ENCODE measurements around the gene SSBP3.

Gene SSBP3

GRCh38 chr1:54409156-54410142 is 3.3 kb upstream of the SSBP3 start:
- DNase-seq (ENCODE audit: low read depth), result no peak

GRCh38 chr1:54408147-54409066 is 2.2 kb upstream of the SSBP3 start:
- no peak for DNase-seq (ENCODE audit: low read depth)

GRCh38 chr1:54407404-54408146 is 1.4 kb upstream of the SSBP3 start:
- peak; percentile 51 for DNase-seq (ENCODE audit: low read depth)

- no peak for DNase-seq (ENCODE audit: low read depth)
Observed at GRCh38 chr1:54407154-54407403, 885 bp upstream of the SSBP3 start.

GRCh38 chr1:54405898-54406293 is 298 bp downstream of the SSBP3 start:
- DNase-seq (ENCODE audit: low read depth), result no peak

- DNase-seq (ENCODE audit: low read depth), result no peak
Observed at GRCh38 chr1:54404939-54405897, 976 bp downstream of the SSBP3 start.

- DNase-seq (ENCODE audit: low read depth), result no peak
Observed at GRCh38 chr1:54404263-54404662, 1.9 kb downstream of the SSBP3 start.

GRCh38 chr1:54403808-54404261 is 2.4 kb downstream of the SSBP3 start:
- no peak for DNase-seq (ENCODE audit: low read depth)

GRCh38 chr1:54403405-54403804 is 2.8 kb downstream of the SSBP3 start:
- no peak for DNase-seq (ENCODE audit: low read depth)

GRCh38 chr1:54402896-54403295 is 3.3 kb downstream of the SSBP3 start:
- DNase-seq (ENCODE audit: low read depth), result no peak

- no peak for DNase-seq (ENCODE audit: low read depth)
Observed at GRCh38 chr1:54401799-54402198, 4.4 kb downstream of the SSBP3 start.

GRCh38 chr1:54400329-54400728 is 5.9 kb downstream of the SSBP3 start:
- DNase-seq (ENCODE audit: low read depth), result no peak

GRCh38 chr1:54399765-54400164 is 6.4 kb downstream of the SSBP3 start:
- DNase-seq (ENCODE audit: low read depth), result no peak

- no peak for DNase-seq (ENCODE audit: low read depth)
Observed at GRCh38 chr1:54398963-54399528, 7.1 kb downstream of the SSBP3 start.

GRCh38 chr1:54397980-54398379 is 8.2 kb downstream of the SSBP3 start:
- DNase-seq (ENCODE audit: low read depth), result no peak

- no peak for DNase-seq (ENCODE audit: low read depth)
Observed at GRCh38 chr1:54397090-54397591, 9.1 kb downstream of the SSBP3 start.

GRCh38 chr1:54396261-54396933 is 9.8 kb downstream of the SSBP3 start:
- no peak for DNase-seq (ENCODE audit: low read depth)

- no peak for DNase-seq (ENCODE audit: low read depth)
Observed at GRCh38 chr1:54395281-54395934, 10.8 kb downstream of the SSBP3 start.

GRCh38 chr1:54394104-54394503 is 12.1 kb downstream of the SSBP3 start:
- no peak for DNase-seq (ENCODE audit: low read depth)

Data from activated gamma-delta T cell treated with anti-CD3 and anti-CD28 coated beads, Interleukin-2, amount 50 U/mL, for 16 hours (primary cell).